Kidney tubule cell (primary cell): ENCODE results near the gene CCDC110.

Experiments used
- DNase-seq: peaks from one replicate; pipeline ENCODE4 v3.0.0-alpha.2; 2018; ENCODE audit warnings: low spot score

Gene CCDC110

GRCh38 chr4:185421366-185422124 lies 50.0 kb downstream of the CCDC110 start:
- peak; percentile 45 for DNase-seq

- no peak for DNase-seq
Observed at GRCh38 chr4:185416955-185417354, 54.6 kb downstream of the CCDC110 start.

GRCh38 chr4:185412412-185412811 lies 59.1 kb downstream of the CCDC110 start:
- DNase-seq, result peak; percentile 38

GRCh38 chr4:185411849-185412248 lies 59.7 kb downstream of the CCDC110 start:
- DNase-seq, result no peak

GRCh38 chr4:185408432-185408831 lies 63.1 kb downstream of the CCDC110 start:
- DNase-seq, result no peak

- DNase-seq, result no peak
Observed at GRCh38 chr4:185405296-185405999, 66.1 kb downstream of the CCDC110 start.

GRCh38 chr4:185404031-185404430 lies 67.5 kb downstream of the CCDC110 start:
- no peak for DNase-seq

- DNase-seq, result no peak
Observed at GRCh38 chr4:185399466-185399865, 72.1 kb downstream of the CCDC110 start.

- no peak for DNase-seq
Observed at GRCh38 chr4:185398618-185399017, 72.9 kb downstream of the CCDC110 start.

GRCh38 chr4:185396724-185397385 lies 74.7 kb downstream of the CCDC110 start, which contains the start of gene ANKRD37:
Gene ANKRD37, plus strand, starts transcription at chr4:185396841. Its CDS starts 83 bp downstream, at chr4:185396924.
- DNase-seq, result peak; percentile 85

- peak; percentile 99 for DNase-seq
Observed at GRCh38 chr4:185395956-185396723, 75.4 kb downstream of the CCDC110 start.

GRCh38 chr4:185395238-185395955 lies 76.1 kb downstream of the CCDC110 start, which contains the start of gene LRP2BP:
Gene LRP2BP, minus strand, starts transcription at chr4:185395924. Its CDS starts 17,738 bp downstream, at chr4:185378186.
- DNase-seq, result peak; percentile 19
